Dedifferentiated amniotic fluid mesenchymal stem cell (primary cell): Measurements from ENCODE around the gene CPT1C.
A peak's percentile ranks its signal among the peaks of the same experiment; 100 is the strongest.

Source experiments
- DNase-seq: peaks from one replicate; pipeline ENCODE4 v3.0.0-alpha.2; 2016; ENCODE audit errors: extremely low spot score

CPT1C gene

DNA sequence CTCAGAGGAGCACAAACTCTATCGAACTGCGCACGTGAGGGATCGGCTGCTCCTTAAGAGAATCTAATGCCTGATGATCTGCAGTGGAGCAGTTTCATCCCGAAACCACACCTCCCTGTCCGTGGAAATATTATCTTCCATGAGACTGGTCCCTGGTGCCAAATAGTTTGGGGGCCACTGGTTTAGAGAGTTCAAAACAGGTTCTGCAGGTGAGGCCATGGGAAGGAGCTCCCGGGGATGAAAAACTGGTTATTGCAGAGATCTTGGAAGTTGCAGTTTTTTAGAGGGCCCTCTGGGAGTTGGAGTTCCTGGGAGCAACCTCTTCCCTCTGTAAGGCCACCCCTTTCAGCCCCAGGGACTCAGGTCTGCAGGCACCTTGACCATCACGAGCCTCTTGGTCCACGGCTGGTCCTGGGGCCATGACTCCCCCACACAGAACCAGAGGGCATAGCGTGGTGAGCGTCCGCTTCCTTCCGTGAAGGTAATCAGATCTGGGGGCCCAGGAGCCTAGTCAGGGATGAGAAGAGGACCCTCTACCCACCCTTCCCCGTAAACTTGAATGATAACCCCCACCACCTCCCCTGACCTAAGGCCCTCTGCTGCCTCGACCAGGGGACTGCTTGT is 30.5 kb upstream of the CPT1C start:
- no peak for DNase-seq

- no peak for DNase-seq
Observed at GRCh38 chr19:49662011-49662410, 28.9 kb upstream of the CPT1C start.

DNA sequence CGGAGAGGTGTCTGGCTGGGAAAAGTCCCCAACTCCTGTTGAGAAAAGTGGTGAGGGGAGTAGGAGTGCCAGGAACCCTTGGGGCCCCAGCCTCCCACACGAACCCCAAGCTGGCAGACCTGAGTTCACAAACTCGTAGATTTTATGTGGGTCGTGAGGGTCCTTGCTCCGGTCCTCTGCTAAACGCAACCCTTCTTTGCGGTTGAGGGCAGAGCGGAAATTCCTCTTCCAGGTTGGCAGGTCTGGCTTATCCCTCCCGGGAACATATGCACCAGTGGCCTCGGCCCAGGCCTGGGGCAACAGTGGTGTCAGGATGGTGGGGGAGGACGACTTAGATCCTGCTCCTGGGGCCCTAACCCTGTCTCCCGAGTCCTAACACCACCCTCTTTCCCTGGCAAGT is 27.7 kb upstream of the CPT1C start:
- no peak for DNase-seq

GRCh38 chr19:49664171-49665035 is 26.5 kb upstream of the CPT1C start:
- peak; percentile 75 for DNase-seq

GRCh38 chr19:49665036-49665350 is 25.9 kb upstream of the CPT1C start:
- no peak for DNase-seq

DNA sequence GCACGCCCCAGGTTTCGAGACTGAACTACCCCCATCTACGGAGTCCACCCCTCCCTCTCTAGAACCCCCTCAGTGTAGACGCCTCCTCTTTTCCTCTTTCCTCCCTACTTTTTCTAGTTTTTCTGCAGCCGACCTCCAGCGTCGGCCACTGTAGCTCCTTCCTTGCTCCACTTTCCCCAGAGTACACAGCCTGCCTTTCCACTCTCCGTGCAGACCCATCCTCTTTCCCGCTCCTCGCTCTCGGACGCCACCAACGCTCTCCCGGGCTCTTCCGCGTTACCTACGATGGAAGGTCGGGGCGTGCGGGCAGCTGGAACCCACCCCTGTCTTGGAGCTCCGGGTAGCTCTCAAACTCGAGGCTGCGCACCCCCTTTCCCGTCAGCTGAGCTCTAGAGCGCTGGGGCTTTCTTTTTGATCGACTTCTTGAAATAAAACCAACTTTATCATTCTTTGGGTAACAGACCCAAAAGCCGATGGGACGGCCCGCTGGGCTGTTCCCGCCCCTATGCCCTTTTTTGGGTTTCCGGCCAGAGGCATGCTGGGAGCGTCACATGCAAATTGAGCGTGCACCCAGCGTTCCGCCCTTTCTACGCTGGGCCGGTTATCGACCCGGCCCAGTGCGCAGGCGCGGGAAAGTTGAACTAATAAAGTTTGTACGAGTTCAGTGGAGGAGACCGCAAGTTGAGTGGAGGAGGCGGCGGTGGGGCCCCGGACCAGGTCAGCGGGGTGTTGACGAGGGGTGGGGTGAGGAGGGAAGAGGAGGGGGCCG is 25.4 kb upstream of the CPT1C start, which contains the start of the genes BCL2L12 and IRF3:
Gene BCL2L12 (plus strand): TSS at position 583 of the 769 bp plus-strand sequence. CDS start 760 bp downstream, outside the sequence.
Gene IRF3 (minus strand): TSS at position 507 of the 769 bp plus-strand sequence. CDS start 1,019 bp downstream, outside the sequence.
- DNase-seq: peak; percentile 96

DNA sequence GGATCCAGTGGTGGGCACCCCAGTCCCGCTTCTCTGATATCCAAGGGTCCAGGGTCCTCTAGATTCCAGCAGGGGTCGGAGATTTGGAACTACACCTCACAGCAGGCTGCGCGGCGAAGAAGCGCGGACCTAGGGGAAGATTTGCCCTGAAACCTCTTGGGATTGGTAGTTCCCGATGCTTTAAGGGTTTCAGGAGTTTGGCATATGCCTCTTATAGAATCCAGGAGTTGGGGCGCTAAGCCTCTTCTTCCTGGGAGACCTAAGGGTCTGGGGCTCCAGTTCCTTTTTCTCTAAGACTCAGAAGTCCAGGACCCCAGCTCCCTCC is 24.8 kb upstream of the CPT1C start:
- DNase-seq: no peak

- no peak for DNase-seq
Observed at GRCh38 chr19:49667473-49667872, 23.4 kb upstream of the CPT1C start.

DNA sequence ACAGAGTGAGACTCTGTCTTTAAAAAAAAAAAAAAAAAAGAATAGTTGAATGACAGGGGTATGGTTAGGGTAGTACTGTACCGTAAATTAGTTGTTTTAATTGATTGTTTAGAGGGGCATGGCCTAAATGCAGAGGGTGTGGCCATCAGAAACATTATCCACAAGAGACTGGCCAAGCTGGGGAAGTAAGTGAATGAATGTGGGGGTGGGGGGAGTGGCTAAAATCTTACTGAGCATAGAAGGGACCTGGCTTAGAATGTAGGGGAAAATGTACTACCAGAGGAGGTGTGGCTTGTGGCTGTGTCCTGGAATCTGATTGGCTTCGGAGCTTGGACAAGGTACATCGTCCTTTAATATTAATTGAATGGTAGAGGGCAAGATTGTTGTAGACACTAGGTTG is 21.4 kb upstream of the CPT1C start:
- DNase-seq: no peak

DNA sequence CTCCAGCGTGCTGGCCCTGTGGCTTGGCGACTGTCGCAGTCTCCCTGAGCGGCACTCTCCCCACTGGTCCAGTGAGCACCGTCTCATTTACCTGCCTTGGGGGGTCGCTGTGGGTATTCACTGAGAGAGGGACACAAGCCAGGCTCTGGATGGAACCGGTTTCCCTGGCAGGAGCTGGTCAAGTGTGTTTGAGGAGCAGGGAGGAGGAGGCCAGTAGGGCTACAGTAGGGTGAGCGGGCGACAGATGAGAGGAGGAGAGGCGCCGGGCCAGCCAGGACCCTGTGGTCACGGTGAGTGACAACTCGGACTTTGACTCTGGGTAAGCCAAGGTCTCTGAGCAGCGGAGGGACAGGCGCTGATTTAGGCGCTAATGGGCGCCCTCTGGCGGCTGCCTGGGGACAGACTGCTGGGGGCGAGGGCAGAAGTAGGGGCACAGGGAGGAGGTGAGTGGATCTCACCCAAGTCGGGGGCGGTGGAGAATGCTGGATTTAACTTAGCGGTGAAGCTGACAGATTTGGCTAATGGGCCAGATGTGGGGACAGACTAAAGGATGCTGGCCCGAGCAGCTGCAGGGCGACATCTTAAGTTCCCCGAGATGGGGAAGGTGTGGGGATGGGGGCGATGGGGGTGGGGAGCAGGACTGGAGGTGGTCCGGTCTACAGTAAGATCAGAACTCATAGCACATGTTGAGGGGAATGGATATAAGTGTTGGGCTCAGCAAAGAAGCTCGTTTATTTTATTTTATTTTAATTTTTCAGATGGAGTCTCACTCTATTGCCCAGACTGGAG is 18.6 kb upstream of the CPT1C start:
- peak; percentile 63 for DNase-seq

GRCh38 chr19:49676136-49676783 is 14.7 kb upstream of the CPT1C start:
- DNase-seq: peak; percentile 86

DNA sequence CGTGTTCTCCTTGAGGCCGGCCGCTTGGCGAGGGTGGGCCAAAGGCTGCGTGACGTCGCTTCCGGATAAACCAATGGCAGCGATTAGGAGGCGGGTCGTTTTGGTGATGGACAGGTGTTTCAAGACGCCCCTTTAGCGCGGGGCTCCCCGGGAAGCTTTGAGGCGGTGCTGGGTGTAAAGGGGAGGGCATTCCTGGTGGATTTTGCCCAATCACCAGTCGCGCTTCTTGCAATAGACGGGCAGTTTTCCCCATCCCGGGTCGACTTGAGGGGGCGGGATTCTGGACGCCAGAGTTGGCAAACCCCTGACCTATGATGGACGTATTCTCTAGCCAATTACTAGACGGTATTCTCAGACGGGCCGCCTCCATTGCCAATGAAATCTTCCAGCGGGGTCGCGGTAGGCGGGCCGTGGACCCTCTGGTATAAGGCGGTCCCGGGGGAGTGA is 14.1 kb upstream of the CPT1C start:
- DNase-seq: peak; percentile 100

- no peak for DNase-seq
Observed at GRCh38 chr19:49677231-49677900, 13.6 kb upstream of the CPT1C start, which contains the start of gene PRMT1. Gene PRMT1 (plus strand): TSS chr19:49677271. CDS start chr19:49677281, 10 bp downstream.

- peak; percentile 54 for DNase-seq
Observed at GRCh38 chr19:49677901-49678674, 12.8 kb upstream of the CPT1C start.

- DNase-seq: no peak
Observed at GRCh38 chr19:49678985-49679770, 11.7 kb upstream of the CPT1C start.

- no peak for DNase-seq
Observed at GRCh38 chr19:49679771-49680413, 11.0 kb upstream of the CPT1C start.

GRCh38 chr19:49680421-49681351 is 10.2 kb upstream of the CPT1C start:
- peak; percentile 63 for DNase-seq
